Measurements from ENCODE around the gene APBB2.

APBB2 gene

GRCh38 chr4:41132055-41132683 lies 82.2 kb downstream of the APBB2 start:
- no peak for DNase-seq

DNA sequence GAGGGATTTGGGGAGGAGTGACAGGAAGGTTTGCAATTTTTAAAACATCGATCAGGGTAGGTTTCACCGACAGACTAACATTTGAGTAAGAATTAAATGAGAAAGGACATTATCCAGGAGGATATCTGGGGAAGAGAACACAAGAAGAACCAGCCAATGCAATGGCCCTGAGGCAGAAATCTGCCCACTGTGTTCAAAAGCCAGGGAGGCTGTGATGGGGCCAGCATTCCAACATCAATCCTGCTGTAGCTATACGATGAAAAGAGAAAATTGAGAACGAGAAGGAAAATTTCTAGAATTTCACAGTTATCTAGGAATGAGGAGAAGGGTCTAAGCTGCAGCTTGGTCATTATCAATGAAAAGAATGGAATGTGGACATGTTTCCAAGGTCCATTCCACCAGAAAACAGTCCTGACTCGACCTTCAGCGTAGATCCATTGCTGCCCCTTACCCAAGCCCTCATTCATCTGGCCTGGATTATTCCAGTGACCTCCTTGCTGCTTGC lies 84.4 kb downstream of the APBB2 start:
- DNase-seq, result no peak

DNA sequence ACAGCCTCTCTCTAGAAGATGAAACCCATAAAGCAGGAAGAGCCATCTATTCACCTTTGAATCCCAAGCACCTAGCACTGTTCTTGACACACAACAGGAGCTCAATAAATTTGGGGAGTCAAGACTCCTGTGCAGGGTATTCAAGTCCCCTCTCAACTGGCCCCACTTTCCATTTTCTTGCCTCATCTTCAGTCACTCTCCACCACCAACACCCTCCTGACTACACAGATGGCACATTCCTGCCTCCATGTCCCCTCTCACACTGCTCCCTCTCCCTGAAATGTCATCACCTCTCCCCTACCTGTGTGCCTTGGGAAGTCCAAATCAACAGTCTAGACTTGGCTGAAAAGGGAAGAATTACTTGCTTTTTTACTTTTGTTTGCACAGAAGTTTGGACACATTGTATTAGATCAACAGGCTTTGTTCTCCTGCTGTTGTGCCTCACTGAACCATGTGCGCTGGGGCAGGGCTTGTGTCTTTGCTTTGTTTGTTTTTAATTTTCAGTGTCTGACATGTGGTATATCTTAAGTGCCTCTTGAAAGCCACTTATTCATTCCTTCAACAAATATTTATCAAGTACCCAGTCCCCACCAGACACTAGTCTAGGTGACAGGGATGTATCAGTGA lies 85.1 kb downstream of the APBB2 start:
- no peak for DNase-seq

- DNase-seq, result peak; percentile 56
Observed at GRCh38 chr4:41125558-41126311, 88.6 kb downstream of the APBB2 start.

- DNase-seq, result no peak
Observed at GRCh38 chr4:41124916-41125548, 89.3 kb downstream of the APBB2 start.

- no peak for DNase-seq
Observed at GRCh38 chr4:41122775-41123174, 91.6 kb downstream of the APBB2 start.

GRCh38 chr4:41122309-41122708 lies 92.0 kb downstream of the APBB2 start:
- no peak for DNase-seq

DNA sequence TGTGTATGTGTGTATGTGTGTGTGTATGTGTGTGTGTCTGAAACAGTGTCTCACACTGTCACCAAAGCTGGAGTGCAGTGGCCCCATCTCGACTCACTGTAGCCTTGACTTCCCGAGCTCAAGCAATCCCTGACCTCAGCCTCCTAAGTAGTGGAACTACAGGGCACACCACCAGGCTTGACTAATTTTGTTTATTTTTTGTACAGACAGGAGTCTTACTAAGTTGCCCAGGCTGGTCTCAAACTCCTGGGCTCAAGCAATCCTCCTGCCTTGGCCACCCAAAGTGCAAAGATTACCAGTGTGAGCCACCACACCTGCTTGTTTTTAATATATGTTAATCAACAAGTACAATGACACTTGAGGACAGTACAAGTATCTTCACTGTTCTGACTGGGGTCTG lies 92.4 kb downstream of the APBB2 start:
- no peak for DNase-seq

- peak; percentile 82 for DNase-seq
Observed at GRCh38 chr4:41120297-41121217, 93.8 kb downstream of the APBB2 start.

DNA sequence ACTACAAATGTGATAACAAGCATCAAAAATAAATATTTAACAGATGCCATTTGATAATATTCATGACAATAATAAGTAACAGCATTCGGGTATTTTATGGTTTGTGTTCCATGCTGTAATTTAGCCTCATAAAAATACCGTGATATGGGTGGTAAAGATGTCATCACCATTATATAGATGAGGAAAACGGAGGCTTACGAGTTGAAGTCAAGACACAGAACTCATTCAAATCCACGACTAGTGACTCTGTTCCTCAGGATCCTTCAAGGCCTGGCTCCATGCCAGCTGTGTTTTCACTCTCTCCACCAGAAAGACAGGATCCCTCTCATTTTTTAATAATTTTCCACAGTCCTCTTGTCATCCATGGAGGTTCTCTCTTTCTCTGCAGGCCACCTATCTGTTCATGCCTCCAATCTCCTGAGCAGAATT lies 94.5 kb downstream of the APBB2 start:
- DNase-seq, result no peak

DNA sequence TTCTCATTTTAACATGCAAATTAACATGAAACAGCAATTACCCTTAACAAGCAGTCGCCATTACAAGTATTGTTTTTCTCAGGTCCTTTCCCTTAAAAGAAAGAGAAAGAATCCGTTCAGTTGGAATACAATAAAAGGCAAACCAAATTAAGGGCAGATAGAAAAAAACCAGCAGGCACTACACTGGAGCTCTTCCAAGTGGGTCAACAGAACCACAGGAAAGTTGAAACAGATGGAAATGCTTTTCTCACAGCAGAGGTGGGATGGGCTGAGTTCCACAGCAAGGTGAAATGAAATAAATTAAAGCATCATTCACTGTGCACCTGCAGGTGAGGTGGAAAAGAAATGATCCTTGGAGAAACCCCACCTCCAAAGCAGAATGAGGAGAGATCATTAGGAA lies 102.6 kb downstream of the APBB2 start:
- no peak for DNase-seq

DNA sequence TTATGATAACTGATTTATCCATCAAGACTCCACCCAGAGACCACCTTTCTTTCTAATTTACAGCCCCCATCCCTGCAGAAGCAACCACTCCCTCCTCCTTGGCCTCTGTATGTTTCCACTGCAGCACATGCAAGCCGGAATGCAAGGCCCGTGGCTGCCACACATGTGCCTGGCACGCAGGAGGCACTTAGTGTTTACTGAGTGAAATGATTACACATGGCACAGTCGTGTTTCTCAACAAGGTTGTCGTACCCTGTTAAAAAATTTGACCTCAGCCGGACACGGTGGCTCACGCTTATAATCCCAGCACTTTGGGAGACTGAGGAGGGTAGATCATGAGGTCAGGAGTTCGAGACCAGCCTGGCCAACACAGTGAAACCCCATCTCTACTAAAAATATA lies 104.3 kb downstream of the APBB2 start:
- DNase-seq, result no peak

DNA sequence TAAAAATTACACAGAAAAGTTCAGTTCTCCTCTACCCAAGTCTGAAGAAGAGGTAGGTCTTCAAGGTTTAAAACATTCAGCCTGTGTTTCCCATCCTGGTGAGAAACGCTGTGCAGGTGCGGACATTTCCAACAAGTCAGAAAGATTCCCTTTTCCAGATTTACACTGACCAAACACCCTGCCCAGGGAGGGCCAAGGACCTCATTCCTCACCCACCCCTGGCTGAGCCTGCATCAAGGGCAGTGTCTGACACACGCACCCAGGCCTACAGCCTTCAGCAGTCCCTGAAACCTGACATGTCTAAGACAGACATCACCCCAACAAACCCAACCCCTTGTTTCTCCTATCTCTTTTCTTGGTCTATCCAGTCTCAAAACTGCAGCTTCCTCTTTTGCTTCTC lies 105.9 kb downstream of the APBB2 start:
- DNase-seq, result no peak

DNA sequence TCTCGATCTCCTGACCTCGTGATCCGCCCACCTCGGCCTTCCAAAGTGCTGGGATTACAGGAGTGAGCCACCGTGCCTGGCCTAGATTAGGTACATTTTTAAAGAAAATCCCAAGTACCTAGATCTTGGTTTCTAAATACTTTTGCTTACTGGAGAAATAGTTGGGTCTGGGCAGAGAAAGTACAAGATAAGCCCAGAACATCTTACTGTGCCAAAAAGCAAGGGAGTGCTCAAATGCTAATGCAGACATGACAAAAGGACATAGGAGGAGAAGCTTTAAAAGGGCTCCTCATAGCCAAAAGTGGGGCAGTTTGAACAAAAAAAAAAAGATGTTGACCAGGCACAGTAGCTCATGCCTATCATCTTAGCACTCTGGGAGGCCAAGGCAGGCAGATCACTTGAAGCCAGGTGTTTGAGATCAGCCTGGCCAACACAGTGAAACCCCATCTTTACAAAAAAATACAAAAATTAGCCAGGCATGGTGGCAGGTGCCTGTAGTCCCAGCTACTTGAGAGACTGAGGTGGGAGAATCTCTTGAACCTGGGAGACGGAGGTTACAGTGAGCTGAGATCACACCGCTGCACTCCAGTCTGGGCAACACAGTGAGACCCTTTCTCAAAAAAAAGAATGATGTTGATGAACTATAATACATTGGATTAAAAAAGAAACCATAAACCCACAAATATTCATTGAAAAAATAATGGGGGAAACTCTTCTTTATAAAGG lies 107.5 kb downstream of the APBB2 start:
- no peak for DNase-seq

DNA sequence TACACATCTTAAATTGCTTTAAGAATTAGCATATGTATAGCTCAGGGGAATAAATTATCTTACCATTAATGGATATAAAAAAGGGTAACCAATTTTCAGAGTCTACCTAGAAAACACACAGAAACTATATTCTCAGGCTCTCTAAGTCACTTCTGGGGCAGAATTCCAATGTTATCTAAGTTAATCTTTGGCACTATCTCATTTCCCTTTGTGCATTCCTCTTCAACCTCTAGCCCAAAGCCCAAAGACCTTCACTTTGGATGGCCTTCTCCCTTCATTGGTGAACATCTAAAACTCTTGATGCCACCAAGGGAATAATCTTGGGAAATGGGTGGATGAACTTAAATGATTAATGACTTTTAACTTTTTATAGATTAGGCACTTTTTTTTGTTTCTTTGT lies 108.3 kb downstream of the APBB2 start:
- DNase-seq, result no peak

DNA sequence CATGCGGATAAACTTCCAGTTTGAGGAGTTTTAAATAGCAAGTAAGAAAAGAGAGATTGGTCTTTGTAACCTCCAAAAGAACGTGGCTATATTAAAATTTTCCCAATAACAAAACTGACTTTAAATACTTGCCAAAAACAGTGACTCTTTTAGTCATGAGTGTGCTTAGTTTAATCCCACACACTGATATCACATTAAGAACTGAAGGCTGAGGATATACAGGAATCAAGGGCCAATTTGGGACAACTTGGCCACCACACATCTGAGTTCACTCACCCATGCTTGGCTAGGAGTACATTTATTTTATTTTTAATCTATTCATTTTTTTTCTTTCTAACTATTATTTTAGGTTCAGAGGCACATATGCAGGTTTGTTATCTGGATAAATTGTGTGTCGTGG lies 110.2 kb downstream of the APBB2 start:
- DNase-seq, result no peak

GRCh38 chr4:41103657-41104056 lies 110.7 kb downstream of the APBB2 start:
- no peak for DNase-seq

DNA sequence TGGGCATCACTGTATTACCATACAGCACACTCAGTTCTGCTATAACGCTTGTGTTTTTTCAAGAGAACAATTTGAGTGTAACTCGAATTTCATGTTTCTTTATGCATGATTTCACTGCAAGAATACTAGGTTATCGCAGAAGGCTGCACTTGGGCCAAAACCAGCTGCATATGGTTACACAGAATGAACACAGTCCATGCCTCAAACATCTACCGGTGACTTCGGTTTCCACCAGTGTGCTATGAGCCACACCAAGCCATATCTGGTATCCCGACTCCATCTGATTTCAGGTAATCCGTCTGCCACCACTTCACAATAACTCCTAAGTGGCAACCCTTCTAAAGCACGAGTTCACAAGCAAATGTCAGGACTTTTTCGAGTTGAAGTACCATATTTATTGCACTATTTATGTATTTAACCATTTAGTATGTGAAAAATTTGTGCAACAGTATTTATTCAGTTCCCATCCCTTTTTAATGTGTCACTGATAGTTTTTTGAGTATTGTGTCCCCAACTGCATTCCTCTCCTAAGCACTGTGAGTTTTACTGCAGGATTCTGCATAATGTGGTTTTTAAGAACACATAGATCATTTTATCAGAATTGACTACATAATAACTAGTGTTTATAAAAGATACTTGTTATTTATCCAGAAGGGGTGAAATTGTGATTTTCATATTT lies 111.8 kb downstream of the APBB2 start:
- DNase-seq, result no peak

DNA sequence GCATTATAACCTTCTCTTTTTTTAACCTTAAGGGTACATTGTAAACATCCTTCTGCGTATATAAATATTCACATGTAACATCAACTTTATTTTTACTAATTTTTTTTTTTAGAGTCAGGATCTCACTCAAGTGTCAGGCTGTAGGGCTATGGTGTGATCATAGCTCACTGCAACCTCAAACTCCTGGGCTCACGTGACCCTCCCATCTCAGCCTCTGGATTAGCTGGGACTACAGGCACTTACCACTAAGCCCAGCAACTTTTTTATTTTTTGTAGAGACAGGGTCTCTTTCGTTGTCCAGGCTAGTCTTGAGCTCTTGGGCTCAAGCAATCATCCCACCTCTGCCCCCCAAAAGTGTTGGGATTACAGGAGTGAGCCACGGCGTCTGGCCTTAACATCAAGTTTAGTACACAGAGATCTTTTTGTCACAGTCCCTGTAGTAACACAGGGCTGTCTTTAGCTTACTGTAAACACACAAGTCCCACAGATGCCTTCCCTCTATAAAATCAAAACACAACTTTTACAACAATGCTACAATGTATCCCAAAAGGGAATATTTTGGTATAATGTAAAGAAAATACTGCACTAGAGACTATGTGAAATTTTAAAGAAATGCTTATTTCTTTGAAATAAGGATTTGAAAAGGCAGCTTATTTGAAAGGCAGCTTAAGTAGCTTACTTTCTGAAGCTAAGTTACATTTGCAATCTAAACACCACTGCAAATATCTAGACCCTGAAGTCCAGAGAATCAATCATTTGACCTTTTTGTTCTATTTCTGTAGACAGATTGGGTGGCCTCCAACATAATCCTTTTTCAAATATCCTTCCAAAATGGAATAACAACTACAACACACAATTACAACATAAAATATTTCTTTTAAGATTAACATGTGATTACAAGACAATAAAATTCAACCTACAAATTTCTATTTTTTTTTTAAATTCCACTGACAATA lies 116.0 kb downstream of the APBB2 start:
- DNase-seq, result no peak

GRCh38 chr4:41095973-41096372 lies 118.4 kb downstream of the APBB2 start:
- no peak for DNase-seq
